ENCODE measurements around the gene TTC28. TPM values are rescaled to one million over a fixed set of nuclear protein-coding genes. Genes with fewer than 3 reads are reported as not detected.
"Not testable (repeated sequence)": the region's sequence is repeated elsewhere in the genome, so short reads cannot be mapped to it uniquely, and the experiment has no call there.

TTC28 gene
- total RNA-seq, 2 experiments from 2014 or later, result 1.2 to 3.6 TPM

DNA sequence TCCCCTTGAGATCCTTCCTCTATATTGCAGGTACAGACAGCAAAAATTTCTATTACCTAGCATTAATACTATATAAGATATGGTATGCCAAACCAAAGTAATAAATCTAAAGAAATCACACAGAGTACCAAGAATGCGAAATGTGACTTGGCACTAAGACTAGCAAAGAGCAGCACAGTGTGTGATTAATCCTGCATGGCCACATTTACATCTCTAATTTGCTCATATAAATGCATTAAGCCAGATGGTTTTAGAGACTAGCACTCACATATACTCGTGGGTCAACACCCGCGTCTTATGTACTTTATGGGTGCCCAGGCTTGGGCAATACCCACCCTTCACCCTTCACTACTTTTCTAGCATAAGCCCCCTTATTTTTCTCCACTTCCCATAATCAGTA lies 213.2 kb downstream of the TTC28 start:
- H3K36me3 Mint-ChIP-seq, result no peaks in the 10 kb centered on the region
- no peaks in the 10 kb centered on the region for H3K4me1 Mint-ChIP-seq
- no peak overlapping the region for H3K4me3 Mint-ChIP-seq
- H3K9me3 Mint-ChIP-seq (ENCODE audit: low read depth), result no peaks in the 10 kb centered on the region
- no peak overlapping the region for H3K27ac Mint-ChIP-seq
- H3K27me3 Mint-ChIP-seq, result peaks cover 25% of the 10 kb centered on the region
- DNase-seq, result no peak
- CTCF ChIA-PET, result no interaction called here
- no peak for ATAC-seq

DNA sequence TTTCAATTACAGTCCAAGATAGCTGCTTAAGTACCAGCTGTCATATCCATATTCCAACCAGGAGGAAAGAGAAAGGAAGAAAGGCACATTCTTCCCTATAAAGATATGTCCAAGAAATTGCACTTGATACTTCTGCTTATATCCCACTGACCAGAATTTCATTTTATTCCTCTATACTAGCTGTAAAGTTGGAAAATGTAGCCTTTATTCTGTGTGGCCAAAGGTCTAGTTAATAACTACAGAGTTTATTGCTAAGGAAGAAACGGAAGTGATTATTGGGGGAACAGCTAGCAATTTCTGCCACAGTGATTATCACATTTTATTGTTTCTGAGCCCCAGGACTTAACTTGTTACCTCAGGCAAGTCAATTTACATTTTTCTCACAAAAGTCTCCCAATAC lies 213.8 kb downstream of the TTC28 start:
- CTCF ChIA-PET, result no interaction called here
- no peaks in the 10 kb centered on the region for H3K9me3 Mint-ChIP-seq (ENCODE audit: low read depth)
- H3K4me3 Mint-ChIP-seq, result no peak overlapping the region
- DNase-seq (no peak), ATAC-seq (no peak)
- H3K27me3 Mint-ChIP-seq, result peaks cover 19% of the 10 kb centered on the region
- H3K4me1 Mint-ChIP-seq, result no peaks in the 10 kb centered on the region
- no peaks in the 10 kb centered on the region for H3K36me3 Mint-ChIP-seq
- no peak overlapping the region for H3K27ac Mint-ChIP-seq

DNA sequence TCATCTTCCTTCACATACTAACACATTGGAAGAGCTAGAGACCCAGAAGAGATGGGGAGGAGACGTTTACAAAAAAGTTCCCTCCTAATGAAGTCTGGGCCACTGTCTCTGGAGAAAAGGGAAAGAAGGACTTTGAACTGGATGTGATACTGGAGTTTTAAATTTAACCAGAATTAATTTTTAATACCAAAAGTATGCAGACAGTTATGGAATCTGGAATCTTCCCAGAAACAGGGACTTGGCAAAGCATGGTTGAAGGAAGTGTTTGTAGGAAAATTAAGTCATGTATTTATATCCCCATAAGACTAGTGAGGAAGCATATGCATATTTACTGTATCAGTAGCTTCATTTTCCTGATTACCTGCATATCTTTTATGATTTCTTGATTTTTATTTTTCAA lies 215.5 kb downstream of the TTC28 start:
- CTCF ChIA-PET, result no interaction called here
- DNase-seq, result no peak
- no peak overlapping the region for H3K27ac Mint-ChIP-seq
- H3K4me3 Mint-ChIP-seq, result no peak overlapping the region
- H3K27me3 Mint-ChIP-seq, result peaks cover 10% of the 10 kb centered on the region
- no peaks in the 10 kb centered on the region for H3K4me1 Mint-ChIP-seq
- ATAC-seq, result no peak
- H3K36me3 Mint-ChIP-seq, result no peaks in the 10 kb centered on the region
- H3K9me3 Mint-ChIP-seq (ENCODE audit: low read depth), result no peaks in the 10 kb centered on the region

DNA sequence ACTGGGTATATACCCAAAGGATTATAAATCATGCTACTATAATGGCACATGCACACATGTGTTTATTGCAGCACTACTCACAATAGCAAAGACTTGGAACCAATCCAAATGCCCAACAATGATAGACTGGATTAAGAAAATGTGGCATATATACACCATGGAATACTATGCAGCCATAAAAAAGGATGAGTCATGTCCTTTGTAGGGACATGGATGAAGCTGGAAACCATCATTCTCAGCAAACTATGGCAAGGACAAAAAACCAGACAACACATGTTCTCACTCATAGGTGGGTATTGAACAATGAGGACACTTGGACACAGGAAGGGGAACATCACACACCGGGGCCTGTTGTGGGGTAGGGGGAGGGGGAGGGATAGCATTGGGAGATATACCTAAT lies 216.2 kb downstream of the TTC28 start:
- H3K9me3 Mint-ChIP-seq (ENCODE audit: low read depth); H3K4me3 Mint-ChIP-seq; ATAC-seq; CTCF ChIA-PET; H3K27ac Mint-ChIP-seq; H3K27me3 Mint-ChIP-seq; H3K36me3 Mint-ChIP-seq; DNase-seq; H3K4me1 Mint-ChIP-seq: not testable (repeated sequence)

DNA sequence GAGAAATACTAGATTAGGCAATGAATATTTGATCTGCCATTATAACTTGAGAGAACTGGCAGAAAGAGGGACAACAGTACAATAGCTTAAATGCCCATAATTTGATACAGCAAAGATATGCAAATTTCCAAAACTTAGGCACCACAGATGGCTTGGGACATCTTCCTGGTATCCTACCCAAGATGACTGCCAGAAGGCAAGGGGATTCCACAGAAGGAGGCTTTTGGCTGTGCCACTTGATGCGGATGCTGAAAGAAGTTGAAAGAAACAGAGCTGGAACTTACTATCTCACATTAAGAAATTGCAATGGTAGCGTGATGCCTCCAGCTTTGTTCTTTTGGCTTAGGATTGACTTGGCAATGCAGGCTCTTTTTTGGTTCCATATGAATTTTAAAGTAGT lies 216.7 kb downstream of the TTC28 start:
- Mint-ChIP-seq H3K27me3 (peaks cover 5% of the 10 kb centered on the region), H3K4me1 (no peaks in the 10 kb centered on the region), H3K27ac (no peak overlapping the region), H3K4me3 (no peak overlapping the region), H3K36me3 (no peaks in the 10 kb centered on the region), H3K9me3 (ENCODE audit: low read depth) (no peaks in the 10 kb centered on the region)
- DNase-seq (no peak), ATAC-seq (no peak)
- CTCF ChIA-PET, result no interaction called here

DNA sequence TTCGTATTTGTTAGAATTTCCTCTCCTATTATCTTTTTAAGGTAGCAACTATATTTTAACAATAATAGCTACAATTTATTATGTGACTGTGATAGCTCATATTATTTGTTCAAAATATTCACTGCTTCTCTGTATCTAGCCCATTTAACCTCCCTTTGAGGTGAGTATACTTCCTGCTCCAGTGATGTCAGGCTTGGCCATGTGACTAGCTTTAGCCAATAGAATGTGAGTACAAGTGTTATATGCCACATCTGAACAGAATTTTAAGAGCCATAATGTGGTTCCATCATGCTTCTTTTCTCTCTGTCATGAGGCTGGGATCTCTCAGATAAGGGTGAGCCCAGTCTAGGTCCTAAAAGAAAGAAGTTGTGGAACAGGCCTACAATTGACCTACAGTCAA lies 217.6 kb downstream of the TTC28 start:
- CTCF ChIA-PET, result no interaction called here
- Mint-ChIP-seq H3K9me3 (ENCODE audit: low read depth) (no peaks in the 10 kb centered on the region), H3K4me1 (no peaks in the 10 kb centered on the region), H3K27me3 (peaks cover 5% of the 10 kb centered on the region), H3K4me3 (no peak overlapping the region), H3K27ac (no peak overlapping the region), H3K36me3 (no peaks in the 10 kb centered on the region)
- ATAC-seq, result no peak
- DNase-seq, result no peak

DNA sequence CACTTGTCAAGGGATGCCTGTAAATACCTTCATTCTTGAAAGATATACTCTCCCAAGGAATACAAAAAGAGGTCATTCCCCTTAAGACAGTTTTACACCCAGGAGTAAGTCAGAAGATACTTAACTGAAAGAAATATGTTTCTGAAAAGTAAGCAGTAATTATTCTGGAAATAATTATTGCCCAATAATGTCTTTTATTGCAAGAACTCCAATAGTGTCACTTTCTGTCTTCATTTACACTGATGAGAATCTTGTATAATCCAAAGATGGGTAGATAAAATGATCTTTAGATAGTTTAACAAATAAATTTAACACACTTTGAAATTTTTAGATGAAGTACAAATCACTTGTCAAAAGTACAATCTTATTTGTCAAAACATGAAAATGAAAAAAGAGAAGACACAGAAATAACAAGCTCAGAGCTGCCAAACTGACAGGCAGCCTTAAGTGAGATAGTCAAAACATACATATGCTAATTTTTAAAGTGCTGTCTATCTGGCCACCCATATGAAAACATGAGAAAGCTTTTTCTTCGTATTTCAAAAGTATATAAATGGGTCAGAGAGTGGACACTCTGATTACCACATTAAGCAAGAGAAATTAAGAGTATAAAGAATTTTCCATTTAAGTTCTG lies 225.1 kb downstream of the TTC28 start:
- H3K27ac Mint-ChIP-seq, result no peak overlapping the region
- no peaks in the 10 kb centered on the region for H3K9me3 Mint-ChIP-seq (ENCODE audit: low read depth)
- ATAC-seq (no peak), DNase-seq (no peak)
- H3K27me3 Mint-ChIP-seq, result peaks cover 28% of the 10 kb centered on the region
- no peaks in the 10 kb centered on the region for H3K4me1 Mint-ChIP-seq
- H3K36me3 Mint-ChIP-seq, result no peaks in the 10 kb centered on the region
- no peak overlapping the region for H3K4me3 Mint-ChIP-seq
- CTCF ChIA-PET, result no interaction called here

DNA sequence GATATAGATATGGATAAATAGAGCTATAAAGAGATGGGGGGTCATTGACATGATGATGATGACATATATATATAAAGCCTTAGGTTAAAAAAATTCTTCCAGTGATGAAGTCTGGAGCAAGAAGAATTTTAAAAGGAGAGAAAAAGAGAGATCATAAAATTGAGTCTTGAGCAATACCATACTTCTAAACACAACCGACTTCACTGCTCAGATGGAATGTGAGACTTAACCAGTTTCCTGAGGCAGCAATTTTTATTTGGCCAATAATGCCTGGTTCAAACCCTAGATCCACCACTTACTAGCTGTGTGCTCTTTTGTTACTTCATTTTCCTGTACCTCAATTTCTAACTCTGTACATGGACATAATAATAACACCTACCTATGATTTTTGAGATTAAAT lies 229.5 kb downstream of the TTC28 start:
- Mint-ChIP-seq H3K4me3 (no peak overlapping the region), H3K36me3 (no peaks in the 10 kb centered on the region), H3K27ac (no peak overlapping the region), H3K4me1 (no peaks in the 10 kb centered on the region), H3K27me3 (peaks cover 57% of the 10 kb centered on the region), H3K9me3 (ENCODE audit: low read depth) (no peaks in the 10 kb centered on the region)
- CTCF ChIA-PET, result no interaction called here
- no peak for DNase-seq
- no peak for ATAC-seq

DNA sequence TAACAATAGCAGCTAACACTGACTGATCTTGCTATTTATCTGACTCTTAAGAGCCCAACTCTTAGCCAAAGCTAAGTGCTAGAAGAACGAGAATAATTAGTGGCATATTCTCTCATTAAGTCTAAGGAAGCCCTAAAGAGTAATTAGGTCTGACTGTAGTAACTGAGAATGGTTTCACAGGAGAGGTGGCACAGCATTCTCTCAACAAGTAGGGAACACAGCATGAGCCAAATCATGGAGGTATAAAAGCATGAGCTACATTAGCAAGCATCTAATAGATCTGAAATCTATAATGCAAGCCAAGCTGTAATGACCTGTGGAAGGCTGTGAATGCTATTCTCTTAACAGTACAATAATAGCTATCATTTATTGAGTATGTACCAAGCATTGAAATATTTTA lies 230.6 kb downstream of the TTC28 start:
- no peak for DNase-seq
- no peaks in the 10 kb centered on the region for H3K9me3 Mint-ChIP-seq (ENCODE audit: low read depth)
- H3K4me1 Mint-ChIP-seq, result no peaks in the 10 kb centered on the region
- H3K27ac Mint-ChIP-seq, result no peak overlapping the region
- peaks cover 60% of the 10 kb centered on the region for H3K27me3 Mint-ChIP-seq
- ATAC-seq, result no peak
- H3K36me3 Mint-ChIP-seq, result no peaks in the 10 kb centered on the region
- H3K4me3 Mint-ChIP-seq, result no peak overlapping the region
- CTCF ChIA-PET, result no interaction called here

DNA sequence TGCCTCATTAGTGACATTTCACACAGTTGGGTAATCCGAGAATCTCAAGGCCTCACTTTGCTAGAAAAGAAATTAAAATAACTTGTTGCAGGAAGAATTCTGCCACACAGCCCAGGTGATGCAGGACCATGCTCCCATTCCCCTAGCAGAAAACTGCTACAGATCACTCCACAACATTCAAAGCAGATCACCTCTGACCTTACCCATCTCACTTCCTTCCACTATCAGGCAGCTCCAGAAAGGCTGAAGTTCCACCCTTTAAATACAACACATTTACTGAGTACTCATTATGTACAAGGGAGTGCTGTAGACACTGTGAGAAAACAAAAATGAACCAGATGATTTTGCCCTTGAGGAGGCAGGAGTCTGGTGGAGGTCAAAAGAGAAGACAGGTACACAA lies 231.0 kb downstream of the TTC28 start:
- DNase-seq (no peak), ATAC-seq (no peak)
- Mint-ChIP-seq H3K4me1 (no peaks in the 10 kb centered on the region), H3K27ac (no peak overlapping the region), H3K36me3 (no peaks in the 10 kb centered on the region), H3K9me3 (ENCODE audit: low read depth) (no peaks in the 10 kb centered on the region), H3K27me3 (peaks cover 58% of the 10 kb centered on the region), H3K4me3 (no peak overlapping the region)
- CTCF ChIA-PET, result no interaction called here

DNA sequence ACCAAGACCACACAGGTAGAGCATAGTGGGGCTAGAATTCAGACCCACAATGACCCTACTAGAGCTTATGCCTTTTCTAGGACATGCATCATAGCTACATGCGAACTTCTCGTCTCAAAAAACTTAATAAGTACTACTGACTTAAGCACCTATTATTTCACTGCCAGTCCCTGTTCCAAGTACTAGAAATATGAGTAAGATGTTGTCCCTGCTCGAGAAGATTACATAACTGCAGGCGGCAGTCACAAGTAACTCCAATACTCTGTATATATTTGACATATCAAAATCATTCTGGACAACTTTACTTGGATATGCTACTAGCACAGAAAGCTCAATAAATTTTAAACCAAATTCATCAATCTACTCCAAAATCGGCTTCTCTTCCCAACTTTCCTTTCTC lies 235.0 kb downstream of the TTC28 start:
- H3K9me3 Mint-ChIP-seq (ENCODE audit: low read depth), result no peaks in the 10 kb centered on the region
- H3K27ac Mint-ChIP-seq, result no peak overlapping the region
- CTCF ChIA-PET, result no interaction called here
- peaks cover 10% of the 10 kb centered on the region for H3K4me1 Mint-ChIP-seq
- H3K36me3 Mint-ChIP-seq, result no peaks in the 10 kb centered on the region
- H3K27me3 Mint-ChIP-seq, result peaks cover 71% of the 10 kb centered on the region
- ATAC-seq (no peak), DNase-seq (no peak)
- no peak overlapping the region for H3K4me3 Mint-ChIP-seq

DNA sequence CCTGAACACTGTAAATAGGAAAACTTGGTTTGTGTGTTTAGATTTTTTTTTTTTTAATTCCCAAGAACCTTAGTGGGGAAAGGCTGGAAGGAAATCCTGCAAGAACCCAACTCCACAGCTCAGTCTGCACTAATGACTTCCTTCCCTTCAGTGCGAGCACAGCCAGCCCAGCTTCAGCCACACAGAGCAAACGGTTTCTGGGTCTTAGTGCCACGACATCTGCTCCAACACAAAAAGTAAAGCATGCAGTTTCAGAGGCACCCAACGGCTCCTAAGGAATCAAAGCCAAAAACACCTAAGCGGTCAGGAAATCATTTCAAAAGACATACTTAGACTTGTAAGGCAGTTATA lies 236.1 kb downstream of the TTC28 start:
- no peaks in the 10 kb centered on the region for H3K9me3 Mint-ChIP-seq (ENCODE audit: low read depth)
- no peak for DNase-seq

DNA sequence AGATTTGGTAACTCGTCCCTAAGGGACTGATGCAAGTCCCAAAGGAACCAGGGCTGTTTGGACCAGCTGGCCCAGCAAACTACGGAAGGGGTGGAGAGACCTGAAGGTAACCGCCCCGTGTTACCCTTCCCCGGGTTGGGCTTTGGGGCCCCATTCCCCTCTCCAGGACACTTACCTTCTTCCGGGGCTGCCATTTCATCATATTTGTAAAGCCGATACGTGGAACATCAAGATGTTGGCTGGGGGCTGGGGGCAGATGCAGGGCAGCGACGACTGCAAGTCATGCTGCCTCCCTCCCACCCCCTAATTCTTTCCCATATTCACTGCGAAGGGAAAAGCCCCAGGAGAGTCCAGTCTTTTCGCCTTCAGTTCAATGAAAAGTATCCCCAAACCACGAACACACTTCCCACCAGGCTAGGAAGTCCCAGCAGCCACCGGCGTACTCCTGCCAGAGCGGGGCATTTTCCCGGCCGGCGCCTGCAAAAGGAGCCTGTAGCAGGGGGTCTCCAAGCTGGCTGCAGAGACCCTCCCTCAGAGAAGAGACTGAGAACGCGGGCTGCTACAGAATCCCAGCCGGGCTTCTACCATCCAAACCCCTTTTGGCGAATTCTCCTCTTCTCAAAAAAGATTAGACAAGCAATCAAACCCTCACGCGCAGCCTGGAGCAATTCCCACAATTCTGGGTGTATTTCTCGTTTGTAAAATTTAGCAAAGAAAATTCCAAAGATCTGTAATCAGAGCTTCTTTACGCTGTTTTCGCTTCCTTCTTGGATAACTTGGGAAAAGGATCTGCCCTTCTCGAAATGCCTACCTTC lies 236.7 kb downstream of the TTC28 start:
- no peak for DNase-seq
- H3K4me3 Mint-ChIP-seq, result peak overlapping the region; percentile 55

More for the DNA sequence above, 236.1 kb downstream of the TTC28 start:
- Mint-ChIP-seq H3K4me1 (peaks cover 10% of the 10 kb centered on the region), H3K4me3 (no peak overlapping the region), H3K36me3 (no peaks in the 10 kb centered on the region), H3K27ac (no peak overlapping the region), H3K27me3 (peaks cover 65% of the 10 kb centered on the region)
- no peak for ATAC-seq
- CTCF ChIA-PET, result interaction anchor here (1.9 to 3.4 kb wide), 2 partner anchors 392 to 423 kb away, joined by 6 to 12 read pairs; no protein-coding TSS in a partner anchor

DNA sequence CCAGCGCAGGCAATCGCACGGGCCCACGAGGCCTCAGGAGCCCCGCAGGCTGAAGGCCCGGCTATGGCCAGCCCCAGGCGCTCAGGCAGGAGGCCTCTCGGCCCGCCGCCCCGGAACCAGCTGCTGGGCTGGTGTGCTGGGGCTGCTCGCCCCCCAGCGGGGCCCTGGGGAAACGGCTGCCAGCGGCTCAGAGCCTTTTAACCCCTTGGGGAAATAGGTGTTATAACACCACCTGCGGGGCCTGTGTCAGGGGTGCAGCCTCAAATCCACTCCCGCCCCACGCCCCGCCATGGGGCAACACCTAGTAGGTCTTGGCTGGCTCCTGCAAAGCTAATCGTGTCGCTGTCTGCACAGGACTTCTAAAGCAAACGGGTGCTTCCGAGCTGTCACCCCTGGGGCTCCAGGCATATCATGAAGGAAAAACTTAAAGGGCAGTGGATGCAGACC lies 237.4 kb downstream of the TTC28 start:
- Mint-ChIP-seq H3K27ac (no peak overlapping the region), H3K4me1 (peaks cover 10% of the 10 kb centered on the region), H3K4me3 (peak overlapping the region; percentile 55), H3K27me3 (peaks cover 59% of the 10 kb centered on the region), H3K36me3 (no peaks in the 10 kb centered on the region), H3K9me3 (ENCODE audit: low read depth) (no peaks in the 10 kb centered on the region)
- CTCF ChIA-PET, result interaction anchor here (0.6 to 3.4 kb wide), 11 partner anchors 10 to 422 kb away, joined by 3 to 12 read pairs (median 3); no protein-coding TSS in a partner anchor
- DNase-seq (peak; percentile 82), ATAC-seq (peak; percentile 98)

More for the DNA sequence above, 236.7 kb downstream of the TTC28 start:
- peaks cover 10% of the 10 kb centered on the region for H3K4me1 Mint-ChIP-seq
- peak overlapping the region; percentile 11 for H3K27ac Mint-ChIP-seq
- no peaks in the 10 kb centered on the region for H3K36me3 Mint-ChIP-seq
- no peaks in the 10 kb centered on the region for H3K9me3 Mint-ChIP-seq (ENCODE audit: low read depth)
- CTCF ChIA-PET, result interaction anchor here (0.6 to 3.4 kb wide), 10 partner anchors 10 to 422 kb away, joined by 3 to 12 read pairs (median 4); no protein-coding TSS in a partner anchor
- H3K27me3 Mint-ChIP-seq, result peaks cover 61% of the 10 kb centered on the region
- peak; percentile 5 for ATAC-seq

Data from activated CD8-positive, alpha-beta memory T cell treated with anti-CD3 and anti-CD28 coated beads, Interleukin-2, amount 10 ng/mL, durations not matched to agents 7 days and 5 days (primary cell).